Peyer's patch (tissue), 4 donors: Measurements from ENCODE around the gene FMOD. TPM values are rescaled to one million over a fixed set of nuclear protein-coding genes. Genes with fewer than 3 reads are reported as not detected.

Experiments
- DNase-seq, 3 donors: peaks; one replicate each; pipeline ENCODE4 v3.0.0-alpha.2; 2017 to 2019
- H3K27ac ChIP-seq, 4 donors: fragments of 200-600 bp; sonication (generic); one replicate each; pipeline ENCODE4 v1.5.1; 2016 to 2019
- H3K27me3 ChIP-seq, 2 donors: fragments of 200-600 bp; sonication (generic); one replicate each; pipeline ENCODE4 v1.5.1; 2019
- H3K36me3 ChIP-seq, 3 donors: fragments of 200-600 bp; sonication (generic); one replicate each; pipeline ENCODE4 v1.5.1; 2016 to 2019
- H3K4me1 ChIP-seq, 4 donors: fragments of 200-600 bp; sonication (generic); one replicate each; pipeline ENCODE4 v1.5.1; 2016 to 2019
- H3K4me3 ChIP-seq, 4 donors: fragments of 200-600 bp; sonication (generic); 1 replicate in 3 of 4; 2 replicates in 1 of 4; pipeline ENCODE4 v1.5.1; 2016 to 2019; ENCODE audit warnings: mild to moderate bottlenecking in 1 of 4
- H3K9me3 ChIP-seq, 4 donors: fragments of 200-600 bp; sonication (generic); one replicate each; pipeline ENCODE4 v1.5.1; 2016 to 2019; ENCODE audit warnings: mild to moderate bottlenecking in 1 of 4
- POLR2A ChIP-seq, 2 donors: fragments of 450-650 bp; IDR thresholded peaks; one replicate each; pipeline ENCODE4 v1.5.1; 2017; ENCODE audit warnings: antibody characterized with exemption in 2 of 2, mild to moderate bottlenecking in 2 of 2, moderate library complexity in 2 of 2
- total RNA-seq, 4 donors: library from RNA; depleted of rRNA; stranded (reverse); fragments of >200 nt; gene quantifications; one replicate each; pipeline ENCODE4 v1.1.0, GENCODE V29; 2016
- TF ChIP-seq, protein P1 (sequence below), 6 experiments: fragments of 450-650 bp in 4 of 6; fragments of 200-600 bp in 2 of 6; sonication (generic) in 1 of 6; IDR thresholded peaks; one replicate each; pipeline ENCODE4 v1.5.1; 2017 to 2019; ENCODE audit warnings: antibody characterized with exemption in 6 of 6, mild to moderate bottlenecking in 3 of 6, moderate library complexity in 1 of 6

The FMOD gene
- total RNA-seq, 4 donors from 2014 or later: 10.5 to 33.8 (median 12.2) TPM

- Histone ChIP-seq H3K36me3 (no peaks in the 10 kb centered on the region), H3K9me3 (no peaks in the 10 kb centered on the region), H3K4me1 (no peaks in the 10 kb centered on the region), H3K27me3 (no peaks in the 10 kb centered on the region), H3K27ac (no peak overlapping the region), H3K4me3 (no peak overlapping the region)
- TF ChIP-seq, protein P1, sequence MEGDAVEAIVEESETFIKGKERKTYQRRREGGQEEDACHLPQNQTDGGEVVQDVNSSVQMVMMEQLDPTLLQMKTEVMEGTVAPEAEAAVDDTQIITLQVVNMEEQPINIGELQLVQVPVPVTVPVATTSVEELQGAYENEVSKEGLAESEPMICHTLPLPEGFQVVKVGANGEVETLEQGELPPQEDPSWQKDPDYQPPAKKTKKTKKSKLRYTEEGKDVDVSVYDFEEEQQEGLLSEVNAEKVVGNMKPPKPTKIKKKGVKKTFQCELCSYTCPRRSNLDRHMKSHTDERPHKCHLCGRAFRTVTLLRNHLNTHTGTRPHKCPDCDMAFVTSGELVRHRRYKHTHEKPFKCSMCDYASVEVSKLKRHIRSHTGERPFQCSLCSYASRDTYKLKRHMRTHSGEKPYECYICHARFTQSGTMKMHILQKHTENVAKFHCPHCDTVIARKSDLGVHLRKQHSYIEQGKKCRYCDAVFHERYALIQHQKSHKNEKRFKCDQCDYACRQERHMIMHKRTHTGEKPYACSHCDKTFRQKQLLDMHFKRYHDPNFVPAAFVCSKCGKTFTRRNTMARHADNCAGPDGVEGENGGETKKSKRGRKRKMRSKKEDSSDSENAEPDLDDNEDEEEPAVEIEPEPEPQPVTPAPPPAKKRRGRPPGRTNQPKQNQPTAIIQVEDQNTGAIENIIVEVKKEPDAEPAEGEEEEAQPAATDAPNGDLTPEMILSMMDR (IDR thresholded peaks at IDR 0.05): no peak
- TF ChIP-seq POLR2A (IDR thresholded peaks at IDR 0.05): no peak
- DNase-seq: no peak
Measured at GRCh38 chr1:203373002-203373401, 22.1 kb upstream of the FMOD start.

DNA sequence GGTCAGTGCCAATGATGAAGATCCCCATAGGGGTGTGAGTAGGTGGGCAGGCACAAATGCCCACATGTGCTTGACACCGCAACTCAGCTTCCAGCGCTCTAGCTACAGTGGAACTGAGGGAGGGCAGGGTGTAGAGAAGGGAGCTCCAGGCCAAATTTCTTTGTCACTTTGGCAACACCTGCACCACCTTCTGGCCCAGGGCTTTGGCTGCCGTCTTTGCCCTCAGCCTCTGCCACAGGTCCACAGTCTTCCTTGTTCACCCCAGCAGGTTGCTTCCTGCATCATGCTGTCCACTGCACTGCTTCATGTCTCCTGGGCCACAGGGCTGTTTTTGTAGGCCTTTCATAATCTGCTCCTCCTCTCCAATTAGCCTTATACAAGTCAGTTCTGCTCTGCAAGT is 20.4 kb upstream of the FMOD start:
- Histone ChIP-seq H3K9me3 (no peaks in the 10 kb centered on the region), H3K4me3 (no peak overlapping the region), H3K27me3 (no peaks in the 10 kb centered on the region), H3K4me1 (no peaks in the 10 kb centered on the region), H3K27ac (no peak overlapping the region), H3K36me3 (no peaks in the 10 kb centered on the region)
- TF ChIP-seq, protein P1 (IDR thresholded peaks at IDR 0.05): no peak
- no peak for TF ChIP-seq POLR2A (IDR thresholded peaks at IDR 0.05)
- no peak for DNase-seq

DNA sequence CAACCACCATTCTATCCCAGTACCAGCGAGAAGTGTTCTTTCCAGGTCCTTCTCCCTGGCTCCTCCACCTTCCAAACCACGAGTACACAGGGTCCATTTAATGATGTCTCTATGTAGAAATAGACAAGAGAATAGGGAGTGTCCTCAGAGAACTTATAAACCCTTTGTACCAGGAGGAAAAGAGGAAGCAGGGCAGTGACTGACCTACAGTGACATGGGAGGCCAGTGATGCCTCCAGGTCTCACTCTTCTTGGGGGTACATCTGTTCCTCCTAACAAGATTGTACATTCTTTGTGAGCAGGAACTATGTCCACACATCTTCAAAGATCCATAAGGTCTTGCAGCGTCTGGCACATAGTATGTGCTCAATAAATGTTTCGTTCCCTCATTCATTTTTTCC is 18.7 kb upstream of the FMOD start:
- H3K9me3 ChIP-seq: no peaks in the 10 kb centered on the region
- H3K4me3 ChIP-seq: no peak overlapping the region
- H3K27me3 ChIP-seq: no peaks in the 10 kb centered on the region
- no peak for TF ChIP-seq POLR2A (IDR thresholded peaks at IDR 0.05)
- TF ChIP-seq, protein P1 (IDR thresholded peaks at IDR 0.05): no peak
- H3K4me1 ChIP-seq: peaks cover 0 to 6% (median 0%) of the 10 kb centered on the region in 4 donors
- no peak for DNase-seq
- H3K36me3 ChIP-seq: no peaks in the 10 kb centered on the region
- H3K27ac ChIP-seq: no peak overlapping the region

GRCh38 chr1:203368624-203369451 is 17.9 kb upstream of the FMOD start:
- no peaks in the 10 kb centered on the region for H3K36me3 ChIP-seq
- peak overlapping the region in 2 of 4 donors; percentile 17 to 46 for H3K27ac ChIP-seq
- H3K27me3 ChIP-seq: no peaks in the 10 kb centered on the region
- no peak overlapping the region for H3K4me3 ChIP-seq
- no peaks in the 10 kb centered on the region for H3K9me3 ChIP-seq
- peaks cover 0 to 10% (median 0%) of the 10 kb centered on the region in 4 donors for H3K4me1 ChIP-seq
- TF ChIP-seq, protein P1 (IDR thresholded peaks at IDR 0.05): peak in 3 of 6 experiments; percentile 30 to 56 (median 39)
- TF ChIP-seq POLR2A (IDR thresholded peaks at IDR 0.05): no peak
- DNase-seq: peak in 1 of 3 donors; percentile 79

- no peak for TF ChIP-seq POLR2A (IDR thresholded peaks at IDR 0.05)
- TF ChIP-seq, protein P1 (IDR thresholded peaks at IDR 0.05): no peak
- no peak for DNase-seq
- peaks cover 0 to 19% (median 0%) of the 10 kb centered on the region in 4 donors for H3K4me1 ChIP-seq
- no peak overlapping the region for H3K27ac ChIP-seq
- H3K27me3 ChIP-seq: no peaks in the 10 kb centered on the region
- H3K36me3 ChIP-seq: no peaks in the 10 kb centered on the region
- no peaks in the 10 kb centered on the region for H3K9me3 ChIP-seq
- no peak overlapping the region for H3K4me3 ChIP-seq
Measured at GRCh38 chr1:203367057-203367456, 16.1 kb upstream of the FMOD start.
